ENCODE data around the gene HNRNPA3.
"Not testable (repeated sequence)": the region's sequence is repeated elsewhere in the genome, so short reads cannot be mapped to it uniquely, and the experiment has no call there.

The HNRNPA3 gene

DNA sequence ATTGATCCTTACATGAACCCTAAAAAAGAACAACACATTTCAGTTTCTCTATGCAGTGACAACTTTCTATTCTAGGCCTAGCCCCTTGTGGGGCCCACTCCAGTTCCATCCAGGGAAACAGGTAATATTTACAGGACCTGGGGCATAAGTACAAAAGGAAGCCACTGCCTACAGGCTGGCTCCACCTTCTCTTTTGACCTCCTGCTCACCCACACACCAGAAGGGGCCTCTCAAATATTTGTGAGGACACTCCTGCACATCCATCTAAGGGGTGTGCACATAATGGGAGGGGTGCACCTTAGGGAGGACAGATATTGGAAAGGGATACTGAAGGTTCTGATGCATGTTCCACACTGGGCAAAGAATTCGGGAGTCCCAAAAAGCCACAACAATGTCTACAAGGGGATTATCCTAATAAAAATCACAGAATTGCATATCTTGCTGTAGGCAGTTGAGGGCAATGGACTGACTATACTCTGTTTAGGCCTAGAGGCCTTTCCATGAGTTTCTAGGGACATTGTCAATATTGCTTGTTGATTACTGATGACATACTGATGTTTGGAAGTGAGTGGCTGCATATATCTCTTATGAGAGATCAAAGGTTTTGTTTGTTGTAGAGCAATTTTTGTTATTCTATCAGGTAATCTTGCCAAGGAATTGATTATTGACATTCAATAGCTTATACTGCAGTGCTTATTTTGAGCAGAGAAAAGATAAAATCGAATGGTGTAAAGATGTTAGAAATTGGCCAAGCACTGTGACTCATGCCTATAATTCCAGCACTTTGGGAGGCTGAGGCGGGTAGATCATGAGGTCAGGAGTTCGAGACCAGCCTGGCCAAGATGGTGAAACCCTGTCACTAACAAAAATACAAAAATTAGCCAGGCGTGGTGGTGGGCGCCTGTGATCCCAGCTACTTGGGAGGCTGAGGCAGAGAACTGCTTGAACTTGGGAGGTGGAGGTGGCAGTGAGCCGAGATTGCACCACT is 23.8 kb upstream of the HNRNPA3 start:
- no peak for DNase-seq

DNA sequence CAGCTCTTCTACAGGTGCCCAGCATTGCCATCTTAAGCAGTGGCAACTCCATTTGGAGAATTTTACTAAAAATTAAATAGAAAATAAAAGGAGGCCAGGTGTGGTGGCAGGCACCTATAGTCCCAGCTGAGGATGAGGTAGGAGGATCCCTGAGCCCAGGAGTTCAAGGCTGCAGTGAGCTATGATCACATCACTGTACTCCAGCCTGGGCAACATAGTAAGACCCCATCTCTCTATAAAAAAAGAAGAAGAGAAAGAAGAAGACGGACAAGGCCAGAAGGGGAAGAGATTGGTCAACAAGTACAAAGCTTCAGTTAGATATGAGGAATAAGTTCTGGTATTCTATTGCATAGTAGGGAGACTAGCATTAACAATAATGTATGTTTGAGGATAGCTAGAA is 21.7 kb upstream of the HNRNPA3 start:
- DNase-seq: no peak

DNA sequence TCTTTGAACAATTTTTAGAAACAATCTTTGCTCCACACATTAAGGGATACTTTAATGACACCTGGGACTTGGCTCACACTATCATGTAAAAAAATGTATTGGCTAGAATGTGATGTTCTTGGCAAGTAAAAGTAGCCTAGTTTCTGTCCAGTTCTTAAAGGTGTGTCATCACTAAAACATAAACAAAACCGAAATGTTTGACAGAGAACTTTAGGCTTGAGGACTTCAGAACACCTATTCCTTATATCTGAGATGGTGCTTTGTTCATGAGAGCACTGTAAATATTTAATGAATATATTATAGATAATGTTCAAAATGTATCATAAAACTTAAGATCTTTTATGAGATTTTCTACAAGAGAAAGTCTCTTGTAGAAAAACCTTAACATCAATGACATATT is 19.8 kb upstream of the HNRNPA3 start:
- no peak for DNase-seq

GRCh38 chr2:177193240-177193639 is 19.4 kb upstream of the HNRNPA3 start:
- no peak for DNase-seq

GRCh38 chr2:177195194-177195593 is 17.4 kb upstream of the HNRNPA3 start:
- DNase-seq: no peak

DNA sequence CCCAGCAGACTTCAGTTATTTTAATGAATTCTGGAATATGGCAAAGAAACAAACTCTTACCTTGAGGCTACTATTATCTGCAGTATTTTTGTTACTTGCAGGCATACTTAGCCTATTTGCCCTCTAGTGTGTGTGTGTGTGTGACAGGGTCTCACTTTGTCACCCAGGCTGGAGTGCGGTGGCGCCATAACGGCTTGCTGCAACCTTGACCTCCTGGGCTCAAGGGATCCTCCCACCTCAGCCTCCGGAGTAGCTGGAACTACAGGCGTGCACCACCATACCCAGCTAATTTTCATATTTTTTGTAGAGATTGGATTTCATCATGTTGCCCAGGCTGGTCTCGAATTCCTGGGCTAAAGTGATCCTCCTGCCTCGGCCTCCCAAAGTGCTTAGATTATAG is 12.2 kb upstream of the HNRNPA3 start:
- not testable (repeated sequence) for DNase-seq

DNA sequence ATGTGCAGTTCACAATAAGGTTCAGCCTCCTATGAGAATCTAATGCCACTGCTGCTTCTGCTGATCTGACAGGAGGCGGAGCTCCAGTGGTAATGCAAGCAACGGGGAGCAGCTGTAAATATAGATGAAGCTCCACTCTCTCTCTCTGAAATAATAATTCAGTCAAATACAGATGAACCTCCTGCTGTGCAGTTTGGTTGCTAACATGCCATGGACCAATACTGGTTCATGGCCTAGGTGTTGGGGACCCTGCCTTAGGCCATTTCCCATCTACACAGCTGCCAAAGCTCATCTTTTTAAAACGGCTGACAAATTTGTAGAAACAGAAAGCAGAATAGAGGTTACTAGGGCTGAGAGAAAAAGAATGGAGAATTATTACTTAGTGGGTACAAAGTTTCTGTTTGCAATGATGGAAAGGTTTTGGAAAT is 10.7 kb upstream of the HNRNPA3 start:
- no peak for DNase-seq

DNA sequence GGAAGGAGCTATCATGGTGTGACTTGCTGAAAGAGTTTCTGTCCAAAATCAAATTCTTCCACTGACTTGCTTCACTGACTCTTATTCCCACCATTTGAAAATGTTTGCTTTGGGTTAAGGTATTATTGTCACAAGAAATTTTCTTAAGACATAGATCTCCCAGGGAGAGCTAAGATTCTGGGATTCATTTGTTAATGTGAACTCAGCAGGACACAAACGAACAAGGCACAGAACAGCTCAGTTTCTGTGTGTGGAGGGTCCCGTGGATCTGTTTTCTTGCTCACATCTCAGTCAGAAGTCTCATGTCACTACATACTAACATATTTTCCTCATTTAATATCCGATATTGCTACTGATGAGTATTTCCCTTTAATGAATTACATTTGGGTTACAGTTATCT is 8.2 kb upstream of the HNRNPA3 start:
- no peak for DNase-seq

DNA sequence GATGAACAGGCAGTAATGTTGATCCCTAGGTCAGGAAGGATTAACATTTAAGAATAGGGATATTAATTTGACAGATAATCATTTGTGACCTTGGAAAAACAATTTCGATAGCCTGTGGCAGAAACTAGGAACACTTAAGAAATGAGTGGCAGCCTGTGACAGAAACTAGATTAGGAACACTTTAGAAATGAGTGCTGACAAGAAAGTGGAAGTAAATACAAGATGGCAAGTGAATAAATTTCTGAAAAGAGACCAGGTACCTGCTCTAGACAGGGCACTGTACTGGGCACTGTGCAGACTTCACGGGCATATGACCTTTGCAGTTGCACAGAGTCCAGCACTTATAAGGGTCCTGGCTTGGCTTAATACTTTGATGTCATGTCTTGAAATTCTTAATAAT is 5.5 kb upstream of the HNRNPA3 start:
- no peak for DNase-seq

DNA sequence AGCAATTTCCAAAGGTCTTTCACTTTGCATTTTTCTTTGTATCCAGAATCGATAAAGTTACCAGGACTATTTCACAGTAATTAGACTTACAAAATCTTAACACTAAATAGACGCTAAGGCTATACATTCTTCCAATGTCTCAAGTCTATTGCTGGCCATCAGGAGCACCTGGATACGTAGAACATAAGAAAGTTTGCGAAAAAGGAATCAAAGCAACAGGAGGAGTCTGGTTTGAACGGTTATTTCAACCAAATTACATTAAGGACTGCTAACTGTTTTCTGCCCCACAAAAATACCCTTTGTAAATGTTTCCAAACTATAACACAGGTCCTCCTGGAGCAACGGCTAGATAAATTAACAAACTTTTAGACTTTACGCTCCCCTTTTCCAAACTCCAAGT is 1.4 kb upstream of the HNRNPA3 start:
- no peak for DNase-seq

DNA sequence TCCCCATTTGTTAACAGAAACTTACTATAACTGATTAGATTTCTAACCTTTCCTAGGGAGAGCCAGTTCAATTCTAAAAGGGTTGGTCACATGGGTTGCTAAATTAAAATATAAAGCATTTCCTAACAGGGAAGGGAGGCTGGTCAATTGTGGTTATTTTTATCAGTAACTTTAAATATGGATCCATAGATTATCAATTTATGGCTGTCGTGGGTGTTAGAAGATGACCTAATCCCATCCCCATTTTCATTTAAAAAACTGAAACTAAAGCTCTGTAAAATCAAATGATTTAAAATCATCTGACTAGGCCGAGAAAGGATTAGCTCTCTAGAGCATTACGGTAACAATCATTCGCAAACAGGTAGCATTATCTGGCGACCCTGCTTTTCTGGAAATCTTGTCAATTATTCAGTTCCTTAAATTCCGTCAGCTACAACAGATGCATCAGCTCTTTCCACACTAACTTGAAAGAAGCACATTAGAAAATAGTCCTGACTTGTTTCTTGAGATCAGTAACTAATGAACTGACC is 953 bp upstream of the HNRNPA3 start:
- DNase-seq: no peak

- peak; percentile 92 for DNase-seq
Measured at GRCh38 chr2:177212891-177213856, 580 bp downstream of the HNRNPA3 start.

DNA sequence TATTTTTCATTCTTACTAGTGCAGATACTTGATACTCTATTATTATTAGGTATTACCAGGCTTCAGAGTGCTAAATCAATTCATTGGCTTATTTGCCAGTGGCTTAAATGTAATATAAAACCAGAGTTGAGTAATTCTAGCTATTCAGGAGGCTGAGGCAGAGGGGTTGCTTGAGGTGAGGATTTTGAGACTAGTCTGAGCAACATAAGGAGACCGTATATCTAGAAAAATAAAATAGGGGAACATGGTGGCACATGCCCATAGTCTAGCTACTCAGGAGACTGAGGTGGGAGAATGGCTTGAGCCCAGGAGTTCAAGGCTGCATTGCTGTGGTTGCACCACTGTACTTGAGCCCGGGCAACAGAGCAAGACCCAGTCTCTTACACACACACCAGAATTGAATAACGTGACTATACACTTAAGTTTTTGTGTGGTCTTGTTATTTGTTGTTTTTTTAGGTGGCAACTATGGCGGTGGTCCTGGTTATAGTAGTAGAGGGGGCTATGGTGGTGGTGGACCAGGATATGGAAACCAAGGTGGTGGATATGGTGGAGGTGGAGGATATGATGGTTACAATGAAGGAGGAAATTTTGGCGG is 4.8 kb downstream of the HNRNPA3 start:
- DNase-seq: no peak

GRCh38 chr2:177219787-177220186 is 7.2 kb downstream of the HNRNPA3 start:
- not testable (repeated sequence) for DNase-seq

GRCh38 chr2:177221534-177221933 is 8.9 kb downstream of the HNRNPA3 start:
- DNase-seq: no peak

- DNase-seq: no peak
Measured at GRCh38 chr2:177221970-177222369, 9.4 kb downstream of the HNRNPA3 start.

DNA sequence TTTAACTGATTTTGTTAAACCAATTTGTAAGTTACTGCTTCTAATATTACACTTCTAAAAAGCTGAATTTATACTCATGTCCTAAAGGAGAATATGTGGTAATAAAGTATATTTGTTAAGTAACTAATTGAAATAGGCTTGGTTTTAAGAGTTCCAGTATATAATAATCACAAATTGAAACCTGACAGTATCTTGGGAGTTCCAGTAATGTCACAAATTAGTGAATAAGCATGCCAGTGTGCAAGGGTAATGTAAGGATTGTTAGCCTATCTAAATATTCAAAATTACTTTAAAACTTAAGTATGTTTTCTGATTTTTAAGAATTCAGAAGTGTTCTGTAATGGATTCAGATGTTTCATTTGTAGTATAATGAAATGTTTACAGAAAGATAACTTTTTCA is 10.8 kb downstream of the HNRNPA3 start:
- DNase-seq: not testable (repeated sequence)

DNA sequence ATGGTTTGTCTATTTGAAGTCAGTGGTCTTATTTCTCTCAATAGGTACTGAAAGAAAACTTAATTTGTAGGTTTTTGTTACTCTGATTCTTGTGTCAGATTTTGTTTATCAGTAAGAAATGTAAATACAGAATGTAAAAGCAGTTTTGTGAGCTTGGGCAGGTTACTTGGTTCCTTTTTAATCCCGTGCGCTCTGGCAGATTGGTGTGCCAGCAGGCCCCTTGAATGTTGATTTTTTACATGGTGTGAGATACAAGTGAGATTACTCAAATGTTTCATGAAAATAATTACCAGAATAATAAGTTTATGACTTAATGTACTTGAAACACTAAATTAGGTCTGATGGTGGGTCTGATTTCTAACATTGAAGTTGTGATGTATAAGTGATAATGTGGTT is 13.4 kb downstream of the HNRNPA3 start:
- DNase-seq: no peak

- DNase-seq: no peak
Measured at GRCh38 chr2:177229442-177230242, 17.0 kb downstream of the HNRNPA3 start.

DNA sequence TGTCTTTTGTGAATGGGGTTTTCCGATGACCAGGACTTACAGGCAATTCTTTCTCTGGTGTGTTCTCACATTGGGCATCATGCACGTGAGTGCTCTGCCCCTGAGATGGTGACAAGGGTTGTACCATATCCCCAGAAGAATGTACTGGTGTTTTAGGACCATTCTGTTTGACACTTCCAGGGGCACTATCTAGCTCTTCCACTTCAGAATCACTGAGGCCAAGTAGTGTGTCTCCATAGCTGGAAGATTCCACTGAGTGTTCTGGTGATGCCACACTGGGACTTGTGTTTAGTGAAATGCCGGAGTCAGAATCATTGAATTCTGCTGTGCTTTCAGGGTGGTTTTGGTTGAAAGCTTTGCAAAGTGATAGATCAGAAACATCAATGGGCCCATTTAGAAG is 18.7 kb downstream of the HNRNPA3 start:
- no peak for DNase-seq

GRCh38 chr2:177232098-177232704 is 19.6 kb downstream of the HNRNPA3 start:
- DNase-seq: no peak

DNA sequence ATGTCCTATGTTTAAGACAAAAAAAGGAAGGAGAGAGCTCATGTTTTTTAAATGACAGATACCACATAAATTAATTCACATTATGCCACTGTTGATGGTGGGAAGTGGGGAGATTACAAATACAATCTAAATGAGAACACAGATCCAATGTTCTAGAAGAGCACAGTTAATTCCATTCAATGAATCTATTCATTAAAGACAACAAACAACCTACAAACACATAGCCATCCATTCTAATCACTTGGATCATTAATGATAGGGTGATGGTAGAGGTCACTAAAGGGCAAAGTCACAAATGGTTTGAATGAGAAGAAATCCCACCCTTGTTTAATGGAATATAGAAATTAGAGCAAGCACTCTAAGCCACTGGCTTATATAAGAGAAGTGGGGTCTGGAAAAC is 21.7 kb downstream of the HNRNPA3 start:
- no peak for DNase-seq
